ENCODE data around the gene RAPGEF2.

- TF ChIP-seq CTCF (IDR thresholded peaks at IDR 0.05) (no peak), POLR2A (IDR thresholded peaks at IDR 0.05) (no peak)
Measured at GRCh38 chr4:159071969-159072765, 30.7 kb upstream of the RAPGEF2 start.
